ENCODE measurements around the gene HSPA9. TPM values are rescaled to one million over a fixed set of nuclear protein-coding genes. Genes with fewer than 3 reads are reported as not detected.

The HSPA9 gene
- total and polyA plus RNA-seq, 9 of the 15 experiments (the other 6 are each of a cell fraction or from before 2014, with no cell fraction given), result 195 to 583 (median 514) TPM

- DNase-seq (ENCODE audit: extremely low read depth in 1 of 4, low spot score in 3 of 4) (peak; percentile 98 to 100 (median 99)), ATAC-seq (peak; percentile 88), FAIRE-seq (peak; percentile 88)
- under 1% methylated on average over 60 of the region's 70 CpGs for WGBS (ENCODE audit: insufficient coverage, low coverage, missing lambda C conversion rate)
- peaks cover 98% of the 10 kb centered on the region for H3K79me2 ChIP-seq (ENCODE audit: control insufficient read depth, insufficient read depth, low read length)
- in situ Hi-C loops (cut with MboI), result no loop called here
- H2AFZ ChIP-seq (ENCODE audit: low read depth, low read length), result peak within 1 kb of the TSS; percentile 78
- no TSS peak for BruUV-seq (replicated peaks)
- H3K4me1 ChIP-seq (replicated peaks in 1 of 2; ENCODE audit: control insufficient read depth in 2 of 2, insufficient read depth in 2 of 2, low read length in 2 of 2), result peaks cover 7 to 36% of the 10 kb centered on the region in 2 experiments
- peak within 1 kb of the TSS; percentile 97 for H3K27ac ChIP-seq (ENCODE audit: extremely low read depth, low read depth, low read length)
- H3K36me3 ChIP-seq (ENCODE audit: control insufficient read depth, insufficient read depth, low read length), result peaks cover 64% of the 10 kb centered on the region
- ChIA-PET CTCF (ENCODE audit: low intra/inter-chr PET ratio) (interaction anchor here (1.1 kb wide), 1 partner anchor 79 kb away, joined by 3 read pairs; no protein-coding TSS in a partner anchor), POLR2A (interaction anchor here (0.6 to 6.7 kb wide), 43 partner anchors 9 to 1158 kb away, joined by 3 to 64 read pairs (median 5); partner anchors contain the start of genes CDC25C, EGR1, FAM53C and HSPA9)
- no peaks in the 10 kb centered on the region for H3K9me1 ChIP-seq (ENCODE audit: control insufficient read depth, insufficient read depth, low read length)
- peak within 1 kb of the TSS; percentile 100 for H3K9ac ChIP-seq (ENCODE audit: insufficient read depth in 1 of 2, low read depth in 2 of 2, low read length in 2 of 2)
- H3K27me3 ChIP-seq (ENCODE audit: control insufficient read depth in 2 of 2, insufficient read depth in 2 of 2, low read length in 2 of 2), result no peaks in the 10 kb centered on the region
- peaks cover 31% of the 10 kb centered on the region for H4K20me1 ChIP-seq (replicated peaks; ENCODE audit: control insufficient read depth, insufficient read depth, low read length)
- H3K9me3 ChIP-seq (replicated peaks; ENCODE audit: control insufficient read depth, insufficient read depth, low read depth, low read length), result no peaks in the 10 kb centered on the region
- H3K4me3 ChIP-seq, result peak within 1 kb of the TSS; percentile 97
- intact Hi-C loops (cut with micrococcal nuclease), result loop anchor here (1.0 kb wide), 1 partner anchor 79 kb away; no protein-coding TSS in a partner anchor
- H3K4me2 ChIP-seq (ENCODE audit: insufficient read depth, low read length), result peak within 1 kb of the TSS; percentile 90
- TF ChIP-seq EP400 (IDR thresholded peaks at IDR 0.05) (peak; percentile 99), NFIC (IDR thresholded peaks at IDR 0.05) (no peak; the same call in 1 of the 2 replicates), POLR2A (conservative IDR thresholded peaks at IDR 0.05) (peak; percentile 94), REST (IDR thresholded peaks at IDR 0.05; ENCODE audit: borderline replicate concordance) (peak; percentile 36; the same call in 1 of the 2 replicates), REST (CRISPR knock-in tag; IDR thresholded peaks at IDR 0.05; ENCODE audit: low read depth) (0 out of 2 replicates have a peak, but pooled peaks have one; percentile 49), SRSF9 (IDR thresholded peaks at IDR 0.05; ENCODE audit: borderline replicate concordance, low read depth, low read length) (no peak), TRIM24 (IDR thresholded peaks at IDR 0.05) (peak in 1 of 2 experiments; percentile 64; a peak in 2 of 4 replicates), HNRNPH1 (optimal IDR thresholded peaks at IDR 0.05; ENCODE audit: low read depth, low read length) (no peak), L3MBTL2 (IDR thresholded peaks at IDR 0.05) (peak; percentile 63; the same call in 1 of the 2 replicates), ZBTB17 (CRISPR knock-in tag; IDR thresholded peaks at IDR 0.05) (no peak; the same call in 1 of the 2 replicates), TARDBP (IDR thresholded peaks at IDR 0.05) (peak; percentile 88), ZNF354B (CRISPR knock-in tag; IDR thresholded peaks at IDR 0.05) (no peak), E2F4 (CRISPR knock-in tag; IDR thresholded peaks at IDR 0.05; ENCODE audit: low read depth) (peak; percentile 14; the same call in 1 of the 2 replicates), ZNF12 (CRISPR knock-in tag; IDR thresholded peaks at IDR 0.05) (no peak)
These were observed 32.1 kb downstream of the HSPA9 start, which contains the start of gene ETF1 for GRCh38 chr5:138542956-138543729. Gene ETF1, minus strand, starts transcription at chr5:138543236. Its CDS starts 318 bp downstream, at chr5:138542918.

Data from K562 (cell line).